Esophagus squamous epithelium (tissue), 5 donors: ENCODE data around the gene PRKAR2B. TPM values are rescaled to one million over a fixed set of nuclear protein-coding genes. Genes with fewer than 3 reads are reported as not detected.

Experiments
- DNase-seq: peaks from one replicate; lab custom pipeline; 2025; lab: John Stamatoyannopoulos, UW
- H3K27ac ChIP-seq, 4 donors: fragments of 200-600 bp; sonication (generic); one replicate each; pipeline ENCODE4 v1.5.1; 2016 to 2019; ENCODE audit warnings: mild to moderate bottlenecking in 1 of 4
- H3K27me3 ChIP-seq, 4 donors: fragments of 200-600 bp; sonication (generic); 1 replicate in 3 of 4; 2 replicates in 1 of 4; pipeline versions ENCODE4 v1.5.1 to v1.6.0; 2017 to 2021; ENCODE audit warnings: antibody characterized with exemption in 1 of 4
- H3K36me3 ChIP-seq, 3 donors: fragments of 200-600 bp; sonication (generic); one replicate each; pipeline ENCODE4 v1.5.1; 2016 to 2019
- H3K4me1 ChIP-seq, 3 donors: fragments of 200-600 bp; sonication (generic); one replicate each; pipeline ENCODE4 v1.5.1; 2017 to 2019
- H3K4me3 ChIP-seq, 4 donors: fragments of 200-600 bp; sonication (generic); 1 replicate in 3 of 4; 2 replicates in 1 of 4; pipeline ENCODE4 v1.5.1; 2016 to 2019; ENCODE audit warnings: mild to moderate bottlenecking in 2 of 4, moderate library complexity in 1 of 4
- H3K9me3 ChIP-seq, 3 donors: fragments of 200-600 bp; sonication (generic); one replicate each; pipeline ENCODE4 v1.5.1; 2016 to 2019
- CTCF ChIP-seq, 6 experiments: fragments of 450-650 bp in 4 of 6; fragments of 200-600 bp in 2 of 6; sonication (generic) in 2 of 6; IDR thresholded peaks; one replicate each; pipeline ENCODE4 v1.5.1; 2016 to 2019; ENCODE audit warnings: antibody characterized with exemption in 6 of 6, mild to moderate bottlenecking in 4 of 6, moderate library complexity in 4 of 6
- POLR2A ChIP-seq, 4 donors: fragments of 450-650 bp; IDR thresholded peaks; one replicate each; pipeline ENCODE4 v1.6.1; 2017; ENCODE audit warnings: antibody characterized with exemption in 4 of 4, mild to moderate bottlenecking in 4 of 4, moderate library complexity in 3 of 4
- WGBS, 2 donors: methylation state at CpG; one replicate each; pipeline ENCODE4 v1.1.5; 2018; 5-methylcytosine and 5-hydroxymethylcytosine counted together
- intact Hi-C: fragments of 100-400 bp; cut with DNase I; formaldehyde crosslinking; loops from one replicate; pipeline ENCODE4 v1.15.0; 2022
- total RNA-seq, 4 donors: library from RNA; depleted of rRNA; stranded (reverse); fragments of >200 nt; gene quantifications; one replicate each; pipeline ENCODE4 v1.1.0, GENCODE V29; 2016
- donor health status: DM: yes; HTN: yes; CAD: no.

PRKAR2B gene
- total RNA-seq, 4 donors from 2014 or later = 1.1 to 23.1 (median 4.2) TPM

DNA sequence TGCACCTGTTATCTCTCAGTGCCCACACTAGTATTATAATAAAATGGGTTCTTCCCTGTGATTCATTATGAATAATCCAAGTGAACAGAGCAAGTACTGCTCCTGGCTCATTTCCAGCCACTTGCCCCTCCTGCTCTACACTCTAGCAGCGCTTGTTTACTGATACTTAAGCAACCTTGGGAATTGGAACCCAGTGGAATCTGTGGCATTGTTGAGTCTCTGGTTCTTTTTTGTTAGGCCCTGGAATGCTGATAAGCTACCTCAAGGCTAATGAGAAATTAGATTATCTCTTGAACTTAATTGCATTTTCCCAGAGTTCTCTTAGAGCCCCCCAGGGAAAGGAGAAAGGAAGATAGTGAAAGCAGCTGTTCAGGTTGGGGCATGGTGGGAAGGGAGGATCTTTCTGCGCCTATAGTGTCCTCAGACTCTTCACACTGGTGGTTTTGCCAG, 34.0 kb downstream of the PRKAR2B start:
- peaks cover 0 to 5% (median 0%) of the 10 kb centered on the region in 3 donors for H3K4me1 ChIP-seq
- TF ChIP-seq CTCF (IDR thresholded peaks at IDR 0.05) = no peak
- TF ChIP-seq POLR2A (IDR thresholded peaks at IDR 0.05) = no peak
- no peaks in the 10 kb centered on the region for H3K27me3 ChIP-seq
- 20 to 83% methylated on average over 1 to 2 of the region's 2 CpGs for WGBS, 2 donors
- no peak overlapping the region for H3K27ac ChIP-seq
- H3K4me3 ChIP-seq = no peak overlapping the region
- no peaks in the 10 kb centered on the region for H3K36me3 ChIP-seq
- H3K9me3 ChIP-seq = no peaks in the 10 kb centered on the region
- intact Hi-C loops = no loop called here
- DNase-seq = no peak

GRCh38 chr7:107079212-107079940, 34.9 kb downstream of the PRKAR2B start:
- 68 to 87% methylated on average over 11 of the region's 11 CpGs for WGBS, 2 donors
- Histone ChIP-seq H3K36me3 (no peaks in the 10 kb centered on the region), H3K27me3 (no peaks in the 10 kb centered on the region), H3K9me3 (no peaks in the 10 kb centered on the region), H3K4me1 (peaks cover 0 to 5% (median 0%) of the 10 kb centered on the region in 3 donors), H3K27ac (no peak overlapping the region), H3K4me3 (no peak overlapping the region)
- intact Hi-C loops = no loop called here
- no peak for DNase-seq
- TF ChIP-seq CTCF (IDR thresholded peaks at IDR 0.05) (no peak), POLR2A (IDR thresholded peaks at IDR 0.05) (no peak)

GRCh38 chr7:107080099-107080505, 35.6 kb downstream of the PRKAR2B start:
- Histone ChIP-seq H3K27me3 (no peaks in the 10 kb centered on the region), H3K27ac (no peak overlapping the region), H3K4me1 (peaks cover 0 to 5% (median 0%) of the 10 kb centered on the region in 3 donors), H3K36me3 (no peaks in the 10 kb centered on the region), H3K9me3 (no peaks in the 10 kb centered on the region), H3K4me3 (no peak overlapping the region)
- intact Hi-C loops = no loop called here
- DNase-seq = no peak
- 76 to 92% methylated on average over 4 of the region's 4 CpGs for WGBS, 2 donors
- no peak for TF ChIP-seq POLR2A (IDR thresholded peaks at IDR 0.05)
- TF ChIP-seq CTCF (IDR thresholded peaks at IDR 0.05) = no peak

- H3K9me3 ChIP-seq = no peaks in the 10 kb centered on the region
- intact Hi-C loops = no loop called here
- DNase-seq = no peak
These were observed 36.0 kb downstream of the PRKAR2B start for GRCh38 chr7:107080533-107080932.

More at GRCh38 chr7:107080533-107080932, 36.0 kb downstream of the PRKAR2B start:
- Histone ChIP-seq H3K36me3 (no peaks in the 10 kb centered on the region), H3K27ac (no peak overlapping the region), H3K4me3 (no peak overlapping the region), H3K4me1 (peaks cover 0 to 5% (median 0%) of the 10 kb centered on the region in 3 donors), H3K27me3 (no peaks in the 10 kb centered on the region)
- no peak for TF ChIP-seq POLR2A (IDR thresholded peaks at IDR 0.05)
- TF ChIP-seq CTCF (IDR thresholded peaks at IDR 0.05) = no peak
- 95 to 97% methylated on average over 2 of the region's 2 CpGs for WGBS, 2 donors
